ENCODE results near the gene STX10. TPM values are rescaled to one million over a fixed set of nuclear protein-coding genes. Genes with fewer than 3 reads are reported as not detected.
"Not testable (repeated sequence)": the region's sequence is repeated elsewhere in the genome, so short reads cannot be mapped to it uniquely, and the experiment has no call there.

The STX10 gene
- total and polyA plus RNA-seq, 9 donors, result 15.3 to 57.8 (median 43.0) TPM

DNA sequence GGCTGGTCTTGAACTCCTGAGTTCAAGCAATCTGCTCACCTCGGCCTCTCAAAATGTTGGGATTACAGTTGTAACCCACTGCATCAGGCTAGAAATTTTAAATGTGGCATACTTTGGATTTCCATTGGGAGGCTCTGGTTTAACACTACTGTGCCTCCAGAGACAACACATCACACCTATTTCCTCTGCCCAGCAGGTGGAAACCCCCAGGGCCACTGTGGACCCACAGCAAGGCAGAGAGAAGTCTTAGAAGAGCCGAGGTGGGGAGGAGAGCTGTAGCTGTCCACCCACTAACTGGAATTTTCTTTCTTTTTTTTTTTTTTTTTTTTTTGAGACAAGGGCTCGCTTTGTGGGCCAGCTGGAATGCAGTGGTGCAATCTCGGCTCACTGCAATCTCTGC, 39.4 kb upstream of the STX10 start:
- intact Hi-C loops (cut with DNase I), result loop anchor here in 1 of 4 donors (10.0 kb wide), 1 partner anchor 45 kb away; no protein-coding TSS in a partner anchor
- DNase-seq, result no peak
- TF ChIP-seq POLR2A (IDR thresholded peaks at IDR 0.05), result no peak
- TF ChIP-seq EP300 (IDR thresholded peaks at IDR 0.05), result no peak
- TF ChIP-seq, protein P1, sequence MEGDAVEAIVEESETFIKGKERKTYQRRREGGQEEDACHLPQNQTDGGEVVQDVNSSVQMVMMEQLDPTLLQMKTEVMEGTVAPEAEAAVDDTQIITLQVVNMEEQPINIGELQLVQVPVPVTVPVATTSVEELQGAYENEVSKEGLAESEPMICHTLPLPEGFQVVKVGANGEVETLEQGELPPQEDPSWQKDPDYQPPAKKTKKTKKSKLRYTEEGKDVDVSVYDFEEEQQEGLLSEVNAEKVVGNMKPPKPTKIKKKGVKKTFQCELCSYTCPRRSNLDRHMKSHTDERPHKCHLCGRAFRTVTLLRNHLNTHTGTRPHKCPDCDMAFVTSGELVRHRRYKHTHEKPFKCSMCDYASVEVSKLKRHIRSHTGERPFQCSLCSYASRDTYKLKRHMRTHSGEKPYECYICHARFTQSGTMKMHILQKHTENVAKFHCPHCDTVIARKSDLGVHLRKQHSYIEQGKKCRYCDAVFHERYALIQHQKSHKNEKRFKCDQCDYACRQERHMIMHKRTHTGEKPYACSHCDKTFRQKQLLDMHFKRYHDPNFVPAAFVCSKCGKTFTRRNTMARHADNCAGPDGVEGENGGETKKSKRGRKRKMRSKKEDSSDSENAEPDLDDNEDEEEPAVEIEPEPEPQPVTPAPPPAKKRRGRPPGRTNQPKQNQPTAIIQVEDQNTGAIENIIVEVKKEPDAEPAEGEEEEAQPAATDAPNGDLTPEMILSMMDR (IDR thresholded peaks at IDR 0.05), result no peak
- no peaks in the 10 kb centered on the region for H3K4me1 ChIP-seq (ENCODE audit: insufficient read depth)
- no peaks in the 10 kb centered on the region for H3K36me3 ChIP-seq
- no peaks in the 10 kb centered on the region for H3K27me3 ChIP-seq
- no peak overlapping the region for H3K4me3 ChIP-seq
- 62 to 76% (median 69%) methylated on average over 4 of the region's 4 CpGs for WGBS, 3 donors
- no peaks in the 10 kb centered on the region for H3K9me3 ChIP-seq
- H3K27ac ChIP-seq, result no peak overlapping the region

DNA sequence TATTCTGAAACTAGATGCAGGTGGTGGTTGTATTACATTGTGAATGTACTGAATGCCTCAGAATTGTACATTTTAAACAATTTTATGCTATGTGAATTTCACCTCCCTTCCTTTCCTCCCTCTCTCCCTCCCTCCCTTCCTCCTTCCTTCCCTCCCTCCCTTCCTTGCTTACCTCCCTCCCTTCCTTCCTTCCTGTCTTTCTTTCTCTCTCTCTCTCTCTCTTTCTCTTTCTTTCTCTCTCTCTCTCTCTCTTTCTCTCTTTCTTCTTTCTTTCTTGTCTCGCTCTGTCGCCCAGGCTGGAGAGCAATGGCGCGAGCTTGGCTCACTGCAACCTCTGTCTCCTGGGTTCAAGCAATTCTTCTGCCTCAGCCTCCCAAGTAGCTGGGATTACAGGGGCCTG, 37.2 kb upstream of the STX10 start:
- intact Hi-C loops (cut with DNase I), result loop anchor here in 1 of 4 donors (10.0 kb wide), 1 partner anchor 47 kb away; no protein-coding TSS in a partner anchor
- H3K27ac ChIP-seq, result no peak overlapping the region
- 90 to 100% (median 98%) methylated on average over 4 of the region's 4 CpGs for WGBS, 3 donors
- no peak overlapping the region for H3K4me3 ChIP-seq
- TF ChIP-seq, protein P1 (IDR thresholded peaks at IDR 0.05), result no peak
- TF ChIP-seq POLR2A (IDR thresholded peaks at IDR 0.05), result no peak
- no peak for TF ChIP-seq EP300 (IDR thresholded peaks at IDR 0.05)
- H3K9me3 ChIP-seq, result no peaks in the 10 kb centered on the region
- H3K4me1 ChIP-seq (ENCODE audit: insufficient read depth), result no peaks in the 10 kb centered on the region
- no peaks in the 10 kb centered on the region for H3K27me3 ChIP-seq
- no peak for DNase-seq
- no peaks in the 10 kb centered on the region for H3K36me3 ChIP-seq

DNA sequence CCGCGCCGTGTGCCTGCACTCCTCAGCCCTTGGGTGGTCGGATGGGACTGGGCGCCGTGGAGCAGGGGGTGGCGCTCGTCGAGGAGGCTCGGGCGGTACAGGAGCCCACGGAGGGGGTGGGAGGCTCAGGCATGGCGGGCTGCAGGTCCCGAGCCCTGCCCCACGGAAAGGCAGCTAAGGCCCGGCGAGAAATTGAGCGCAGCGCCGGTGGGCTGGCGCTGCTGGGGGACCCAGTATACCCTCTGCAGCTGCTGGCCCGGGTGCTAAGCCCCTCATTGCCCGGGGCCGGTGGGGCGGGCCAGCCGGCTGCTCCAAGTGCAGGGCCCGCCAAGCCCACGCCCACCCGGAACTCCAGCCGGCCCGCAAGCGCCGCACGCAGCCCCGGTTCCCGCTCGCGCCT, 36.5 kb upstream of the STX10 start:
- H3K36me3 ChIP-seq; H3K4me3 ChIP-seq; H3K4me1 ChIP-seq (ENCODE audit: insufficient read depth); H3K27ac ChIP-seq; H3K9me3 ChIP-seq; H3K27me3 ChIP-seq; DNase-seq: not testable (repeated sequence)
- intact Hi-C loops (cut with DNase I), result loop anchor here in 1 of 4 donors (10.0 kb wide), 1 partner anchor 48 kb away; no protein-coding TSS in a partner anchor
- 90 to 91% (median 90%) methylated on average over 34 to 38 of the region's 38 CpGs for WGBS, 3 donors

DNA sequence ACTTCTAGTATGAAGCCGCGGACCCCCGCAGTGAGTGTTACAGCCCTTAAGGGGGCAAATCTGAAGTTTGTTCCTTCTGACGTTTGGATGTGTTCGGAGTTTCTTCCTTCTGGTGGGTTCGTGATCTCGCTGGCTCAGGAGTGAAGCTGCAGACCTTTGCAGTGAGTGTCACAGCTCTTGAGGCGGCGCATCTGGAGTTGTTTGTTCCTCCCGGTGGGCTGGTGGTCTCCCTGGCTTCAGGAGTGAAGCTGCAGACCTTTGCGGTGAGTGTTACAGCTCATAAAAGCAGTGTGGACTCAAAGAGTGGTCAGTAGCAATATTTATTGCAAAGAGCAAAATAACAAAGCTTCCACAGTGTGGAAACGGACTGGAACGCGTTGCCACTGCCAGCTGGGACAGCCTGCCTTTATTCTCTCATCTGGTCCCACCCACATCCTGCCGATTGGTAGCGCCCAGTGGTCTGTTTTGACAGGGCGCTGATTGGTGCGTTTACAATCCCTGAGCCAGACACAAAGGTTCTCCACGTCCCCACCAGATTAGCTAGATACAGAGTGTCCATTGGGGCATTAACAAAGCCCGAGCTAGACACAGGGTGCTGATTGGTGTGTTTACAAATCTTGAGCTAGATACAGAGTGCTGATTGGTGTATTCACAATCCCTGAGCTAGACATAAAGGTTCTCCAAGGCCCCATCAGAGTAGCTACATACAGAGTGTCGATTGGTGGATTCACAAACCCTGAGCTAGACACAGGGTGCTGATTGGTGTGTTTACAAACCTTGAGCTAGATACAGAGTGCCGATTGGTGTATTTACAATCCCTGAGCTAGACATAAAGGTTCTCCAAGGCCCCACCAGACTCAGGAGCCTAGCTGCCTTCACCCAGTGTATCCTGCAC, 35.8 kb upstream of the STX10 start:
- intact Hi-C loops (cut with DNase I), result loop anchor here in 1 of 4 donors (10.0 kb wide), 1 partner anchor 49 kb away; no protein-coding TSS in a partner anchor
- H3K4me3 ChIP-seq; DNase-seq; H3K4me1 ChIP-seq (ENCODE audit: insufficient read depth); H3K9me3 ChIP-seq; H3K27ac ChIP-seq; H3K36me3 ChIP-seq; H3K27me3 ChIP-seq: not testable (repeated sequence)
- 67 to 77% (median 71%) methylated on average over 22 of the region's 22 CpGs for WGBS, 3 donors

DNA sequence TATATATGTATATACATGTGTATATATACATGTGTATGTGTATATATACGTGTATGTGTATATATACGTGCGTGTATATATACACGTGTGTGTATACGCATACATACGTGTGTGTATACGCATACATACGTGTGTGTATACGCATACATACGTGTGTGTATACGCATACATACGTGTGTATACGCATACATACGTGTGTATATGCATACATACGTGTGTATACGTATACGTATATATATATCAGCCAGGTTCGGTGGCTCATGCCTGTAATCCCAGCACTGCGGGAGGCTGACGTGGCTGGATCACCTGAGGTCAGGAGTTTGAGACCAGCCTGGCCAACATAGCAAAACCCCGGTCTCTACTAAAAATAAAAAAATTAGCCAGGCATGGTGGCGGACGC, 34.8 kb upstream of the STX10 start:
- intact Hi-C loops (cut with DNase I), result loop anchor here in 1 of 4 donors (10.0 kb wide), 1 partner anchor 50 kb away; no protein-coding TSS in a partner anchor
- not testable (repeated sequence) for H3K27ac ChIP-seq; H3K9me3 ChIP-seq; H3K4me1 ChIP-seq (ENCODE audit: insufficient read depth); H3K36me3 ChIP-seq; H3K4me3 ChIP-seq; DNase-seq; H3K27me3 ChIP-seq
- WGBS, 3 donors, result 56 to 92% (median 88%) methylated on average over 21 to 23 of the region's 23 CpGs
